GM19238 (cell line): ENCODE measurements around the gene MAMSTR.

Experiments
- DNase-seq: peaks from one replicate; pipeline ENCODE4 v3.0.0; 2011; ENCODE audit warnings: low spot score; ENCODE audit not compliant: insufficient read length

The MAMSTR gene

GRCh38 chr19:48668332-48668731, 51.2 kb downstream of the MAMSTR start:
- DNase-seq = no peak

- no peak for DNase-seq
Observed at GRCh38 chr19:48665786-48666185, 53.7 kb downstream of the MAMSTR start.

- DNase-seq = no peak
Observed at GRCh38 chr19:48664476-48664875, 55.0 kb downstream of the MAMSTR start.

- no peak for DNase-seq
Observed at GRCh38 chr19:48663667-48664066, 55.9 kb downstream of the MAMSTR start.
